NT2/D1 (cell line): ENCODE data around the gene PCARE.

Experiments used
- DNase-seq: peaks from one replicate; pipeline ENCODE4 v3.0.0-alpha.2; 2011; ENCODE audit warnings: low read depth, low spot score
- H3K27me3 ChIP-seq: 2 replicates; pipeline ENCODE4 v1.6.0; 2011; ENCODE audit warnings: mild to moderate bottlenecking; ENCODE audit not compliant: insufficient read length, insufficient read depth
- H3K36me3 ChIP-seq: 2 replicates; pipeline ENCODE4 v1.6.1; 2011; ENCODE audit warnings: mild to moderate bottlenecking, low read length, mixed read lengths; ENCODE audit not compliant: insufficient read depth, insufficient read length
- H3K4me1 ChIP-seq: 2 replicates; pipeline ENCODE4 v1.5.1; 2011; ENCODE audit not compliant: insufficient read depth, insufficient read length
- H3K4me3 ChIP-seq: 2 replicates; pipeline ENCODE4 v1.5.1; 2011; ENCODE audit warnings: low read depth; ENCODE audit not compliant: insufficient read length
- H3K9ac ChIP-seq: 2 replicates; pipeline ENCODE4 v1.6.0; 2011; ENCODE audit warnings: low read depth; ENCODE audit not compliant: insufficient read length
- H3K9me3 ChIP-seq: 2 replicates; pipeline ENCODE4 v1.5.1; 2011; ENCODE audit warnings: mild to moderate bottlenecking, low read length; ENCODE audit not compliant: insufficient read depth
- SUZ12 ChIP-seq: IDR thresholded peaks from 2 replicates; pipeline ENCODE4 v1.6.1; 2011; ENCODE audit not compliant: insufficient read length, insufficient read depth; ENCODE audit errors: extremely low read depth
- YY1 ChIP-seq: IDR thresholded peaks from 2 replicates; pipeline ENCODE4 v1.6.1; 2011; ENCODE audit not compliant: insufficient read length, insufficient read depth
- ZNF274 ChIP-seq: IDR thresholded peaks from 2 replicates; pipeline ENCODE4 v1.6.1; 2011; ENCODE audit warnings: mild to moderate bottlenecking, low read depth, low read length

PCARE gene

DNA sequence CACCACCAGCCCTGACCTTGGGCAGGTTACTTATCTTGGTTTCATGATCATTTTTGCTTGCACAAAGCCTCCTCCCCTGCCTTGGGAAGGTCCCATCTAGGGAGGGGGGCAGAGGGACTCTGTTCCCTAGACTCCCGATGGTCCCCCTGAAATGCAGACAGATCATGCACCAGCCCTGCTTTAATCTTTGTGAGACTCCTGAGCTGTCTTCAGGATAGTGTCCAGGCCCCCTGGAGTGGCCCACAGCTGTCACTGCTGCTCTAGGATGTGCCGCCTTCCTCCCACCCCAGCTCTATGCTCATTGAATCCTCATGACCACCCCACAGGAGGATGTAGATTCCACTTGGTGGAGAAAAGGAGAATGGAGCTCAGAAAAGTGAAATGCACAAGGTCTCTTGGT, 28.0 kb downstream of the PCARE start:
- Histone ChIP-seq H3K27me3 (no peaks in the 10 kb centered on the region), H3K4me3 (no peak overlapping the region), H3K36me3 (no peaks in the 10 kb centered on the region), H3K9me3 (no peaks in the 10 kb centered on the region), H3K4me1 (no peaks in the 10 kb centered on the region), H3K9ac (no peak overlapping the region)
- no peak for DNase-seq
- no peak for TF ChIP-seq SUZ12
- no peak for TF ChIP-seq YY1
- TF ChIP-seq ZNF274 = no peak

DNA sequence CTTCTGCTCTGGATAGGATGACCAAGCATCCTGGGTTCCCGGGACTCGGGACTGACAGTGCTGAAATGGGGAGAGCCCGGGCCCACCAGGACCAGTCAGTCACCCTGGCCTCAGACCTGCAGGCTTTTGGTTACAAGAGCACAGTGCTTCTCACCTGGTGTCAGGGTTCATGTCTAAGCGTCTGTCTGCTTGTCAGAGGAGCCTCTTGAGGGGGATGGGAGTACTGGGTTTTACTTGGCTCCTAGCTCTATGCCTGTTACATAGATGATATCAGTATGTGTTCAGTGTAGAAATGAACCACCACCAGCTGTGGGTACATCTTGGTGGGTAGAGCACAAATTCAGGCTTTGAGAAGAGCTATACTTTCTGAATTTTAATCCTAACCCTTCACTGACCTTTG, 29.9 kb downstream of the PCARE start:
- Histone ChIP-seq H3K4me3 (no peak overlapping the region), H3K27me3 (no peaks in the 10 kb centered on the region), H3K9ac (no peak overlapping the region), H3K36me3 (no peaks in the 10 kb centered on the region), H3K4me1 (peaks cover 1% of the 10 kb centered on the region), H3K9me3 (no peaks in the 10 kb centered on the region)
- TF ChIP-seq ZNF274 (no peak), YY1 (no peak), SUZ12 (no peak)
- no peak for DNase-seq

DNA sequence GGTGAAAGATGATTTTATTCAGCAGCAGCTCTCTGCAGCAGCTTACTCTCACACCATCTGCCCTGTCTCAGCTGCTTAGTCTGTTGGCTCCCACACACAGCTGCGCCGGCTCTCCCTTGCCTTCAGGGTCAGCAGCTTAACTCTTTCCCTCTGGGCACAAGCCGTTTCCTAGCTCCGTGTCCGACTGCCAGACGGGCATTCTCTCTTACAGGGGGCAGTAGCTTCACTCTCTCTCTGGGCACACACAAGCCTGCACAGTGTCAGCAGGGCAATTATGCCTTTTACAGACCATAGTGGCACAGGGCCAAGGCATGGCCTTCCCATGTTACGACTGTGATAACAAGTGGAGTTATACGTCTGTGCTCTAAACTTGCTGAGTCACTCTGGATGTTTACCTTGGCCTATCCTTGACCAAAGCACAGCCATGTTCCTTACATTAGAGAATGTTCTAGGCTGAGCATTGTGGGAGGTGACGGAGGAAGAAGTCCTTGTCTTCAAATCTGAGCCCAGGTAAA, 31.7 kb downstream of the PCARE start:
- DNase-seq = no peak
- Histone ChIP-seq H3K4me3 (no peak overlapping the region), H3K4me1 (peaks cover 2% of the 10 kb centered on the region), H3K9ac (no peak overlapping the region), H3K27me3 (no peaks in the 10 kb centered on the region), H3K9me3 (no peaks in the 10 kb centered on the region), H3K36me3 (no peaks in the 10 kb centered on the region)
- no peak for TF ChIP-seq YY1
- TF ChIP-seq SUZ12 = no peak
- TF ChIP-seq ZNF274 = no peak

GRCh38 chr2:29041161-29041660, 33.1 kb downstream of the PCARE start:
- no peaks in the 10 kb centered on the region for H3K27me3 ChIP-seq
- H3K9me3 ChIP-seq = no peaks in the 10 kb centered on the region
- no peak overlapping the region for H3K9ac ChIP-seq
- no peaks in the 10 kb centered on the region for H3K36me3 ChIP-seq
- TF ChIP-seq SUZ12 (no peak), YY1 (no peak), ZNF274 (no peak)
- DNase-seq = no peak
- peaks cover 2% of the 10 kb centered on the region for H3K4me1 ChIP-seq
- no peak overlapping the region for H3K4me3 ChIP-seq

GRCh38 chr2:29040552-29040951, 33.8 kb downstream of the PCARE start:
- no peaks in the 10 kb centered on the region for H3K27me3 ChIP-seq
- no peak overlapping the region for H3K9ac ChIP-seq
- no peak overlapping the region for H3K4me3 ChIP-seq
- no peaks in the 10 kb centered on the region for H3K9me3 ChIP-seq
- TF ChIP-seq SUZ12 (no peak), YY1 (no peak), ZNF274 (no peak)
- no peak for DNase-seq
- peaks cover 2% of the 10 kb centered on the region for H3K4me1 ChIP-seq
- H3K36me3 ChIP-seq = no peaks in the 10 kb centered on the region

GRCh38 chr2:29039718-29040480, 34.4 kb downstream of the PCARE start:
- H3K9ac ChIP-seq = no peak overlapping the region
- no peaks in the 10 kb centered on the region for H3K9me3 ChIP-seq
- no peaks in the 10 kb centered on the region for H3K36me3 ChIP-seq
- H3K27me3 ChIP-seq = no peaks in the 10 kb centered on the region
- no peak for DNase-seq
- TF ChIP-seq YY1 (no peak), ZNF274 (no peak), SUZ12 (no peak)
- no peak overlapping the region for H3K4me3 ChIP-seq
- H3K4me1 ChIP-seq = peaks cover 2% of the 10 kb centered on the region

DNA sequence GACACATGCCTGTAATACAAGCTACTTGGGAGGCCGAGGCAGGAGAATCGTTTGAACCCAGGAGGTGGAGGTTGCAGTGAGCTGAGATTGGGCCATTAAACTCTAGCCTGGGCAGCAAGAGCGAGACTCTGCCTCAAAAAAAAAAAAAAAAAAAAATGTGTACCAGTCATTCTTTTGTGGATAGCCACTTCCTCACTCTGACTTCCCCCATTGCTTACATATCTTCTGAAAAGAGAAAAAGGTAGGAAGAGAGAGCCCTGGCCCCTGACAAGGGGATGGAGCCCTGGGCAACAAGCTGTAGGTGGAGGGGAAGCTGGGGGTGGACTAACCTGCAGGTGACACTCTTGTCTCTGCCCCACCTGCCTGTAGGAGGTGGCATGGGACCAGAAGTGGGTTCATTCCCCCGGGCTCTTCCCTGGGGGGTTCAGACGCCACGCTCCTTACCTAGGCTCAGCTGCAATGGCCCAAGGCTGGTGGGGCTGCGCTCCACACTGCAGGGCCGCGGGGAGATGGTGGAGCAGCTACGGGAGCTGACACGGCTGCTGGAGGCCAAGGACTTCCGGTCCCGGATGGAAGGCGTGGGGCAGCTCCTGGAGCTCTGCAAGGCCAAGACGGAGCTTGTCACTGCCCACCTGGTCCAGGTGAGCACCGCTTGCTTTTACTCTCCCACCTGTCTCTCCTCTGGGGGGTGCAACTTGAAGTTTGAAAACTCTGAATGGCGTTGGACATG, 39.1 kb downstream of the PCARE start:
- no peaks in the 10 kb centered on the region for H3K9me3 ChIP-seq
- no peaks in the 10 kb centered on the region for H3K27me3 ChIP-seq
- DNase-seq = no peak
- H3K9ac ChIP-seq = no peak overlapping the region
- peaks cover 9% of the 10 kb centered on the region for H3K4me1 ChIP-seq
- H3K4me3 ChIP-seq = no peak overlapping the region
- TF ChIP-seq YY1 (no peak), ZNF274 (no peak), SUZ12 (no peak)
- no peaks in the 10 kb centered on the region for H3K36me3 ChIP-seq
